Raji (cell line): ENCODE data around the gene RRM2.

Experiments used
- POLR2A ChIP-seq: IDR thresholded peaks from 2 replicates; pipeline ENCODE4 v1.6.1; 2011; ENCODE audit warnings: low read depth, low read length, control low read depth; ENCODE audit not compliant: insufficient read depth

RRM2 gene

DNA sequence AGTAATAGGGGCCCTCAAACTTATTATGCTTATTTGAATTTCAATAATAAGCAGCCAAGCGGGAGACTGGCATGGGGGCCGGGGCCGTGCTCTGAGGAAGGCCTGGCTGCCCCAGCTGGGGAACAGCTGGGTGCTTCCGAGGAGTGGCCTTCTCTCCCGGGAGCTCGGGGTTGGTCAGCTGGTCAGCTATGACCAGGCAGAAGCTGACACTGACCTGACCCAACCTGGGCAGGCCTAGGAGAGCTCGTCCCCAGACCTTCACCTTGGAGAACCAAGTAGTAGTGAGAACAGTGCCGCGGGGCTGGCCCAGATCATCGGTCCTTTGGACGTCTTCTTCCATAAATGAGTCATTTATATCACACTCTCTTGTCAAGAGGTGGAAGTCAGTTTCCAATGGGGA lies 36.1 kb downstream of the RRM2 start:
- no peak for TF ChIP-seq POLR2A

DNA sequence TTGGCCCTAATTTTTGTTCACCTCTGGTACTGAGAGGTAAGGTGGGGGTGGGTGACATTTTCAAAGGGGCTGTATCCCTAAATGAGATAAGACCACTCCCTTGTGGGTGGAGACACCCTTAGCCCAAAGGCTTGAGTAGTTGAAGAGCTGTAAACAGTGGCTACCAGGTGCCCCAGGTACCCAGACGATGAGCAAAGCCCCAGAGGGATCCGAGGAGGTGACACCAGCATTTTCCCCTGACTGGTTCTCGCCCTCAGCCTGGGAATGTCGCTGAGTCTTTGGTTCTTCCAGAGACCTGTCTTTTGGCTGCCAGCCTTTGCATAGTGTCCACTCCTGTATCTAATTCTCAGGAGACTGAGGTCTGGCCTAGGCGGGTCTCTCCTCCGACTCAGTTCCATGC lies 36.5 kb downstream of the RRM2 start:
- no peak for TF ChIP-seq POLR2A

DNA sequence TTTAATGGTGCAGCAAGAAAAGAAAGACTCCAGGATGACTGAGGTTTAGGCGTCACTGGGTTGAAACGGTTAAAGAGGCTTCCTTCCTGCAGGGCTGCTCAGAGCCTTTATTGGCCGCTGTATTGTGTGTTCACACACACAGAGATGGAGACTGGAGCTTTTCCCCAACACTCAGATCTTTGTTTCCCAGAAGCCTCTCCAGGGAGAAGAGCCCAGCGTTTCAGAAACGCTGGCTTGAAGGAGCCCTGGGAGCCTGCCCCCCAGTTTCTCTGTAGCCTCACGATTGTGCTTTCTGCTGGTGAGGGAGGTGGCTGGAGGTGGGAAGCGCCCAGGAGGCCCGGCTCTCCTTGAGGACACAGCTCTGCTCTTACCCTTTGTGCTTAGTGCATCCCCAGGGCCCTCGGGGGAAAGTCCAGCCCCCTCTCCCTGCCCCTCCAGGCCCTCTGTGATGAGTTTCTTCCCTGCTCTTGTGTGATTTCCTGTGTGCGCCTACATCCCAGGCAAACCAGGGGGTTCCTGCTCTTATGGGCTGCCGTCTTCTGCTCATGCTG lies 37.1 kb downstream of the RRM2 start:
- TF ChIP-seq POLR2A, result no peak

DNA sequence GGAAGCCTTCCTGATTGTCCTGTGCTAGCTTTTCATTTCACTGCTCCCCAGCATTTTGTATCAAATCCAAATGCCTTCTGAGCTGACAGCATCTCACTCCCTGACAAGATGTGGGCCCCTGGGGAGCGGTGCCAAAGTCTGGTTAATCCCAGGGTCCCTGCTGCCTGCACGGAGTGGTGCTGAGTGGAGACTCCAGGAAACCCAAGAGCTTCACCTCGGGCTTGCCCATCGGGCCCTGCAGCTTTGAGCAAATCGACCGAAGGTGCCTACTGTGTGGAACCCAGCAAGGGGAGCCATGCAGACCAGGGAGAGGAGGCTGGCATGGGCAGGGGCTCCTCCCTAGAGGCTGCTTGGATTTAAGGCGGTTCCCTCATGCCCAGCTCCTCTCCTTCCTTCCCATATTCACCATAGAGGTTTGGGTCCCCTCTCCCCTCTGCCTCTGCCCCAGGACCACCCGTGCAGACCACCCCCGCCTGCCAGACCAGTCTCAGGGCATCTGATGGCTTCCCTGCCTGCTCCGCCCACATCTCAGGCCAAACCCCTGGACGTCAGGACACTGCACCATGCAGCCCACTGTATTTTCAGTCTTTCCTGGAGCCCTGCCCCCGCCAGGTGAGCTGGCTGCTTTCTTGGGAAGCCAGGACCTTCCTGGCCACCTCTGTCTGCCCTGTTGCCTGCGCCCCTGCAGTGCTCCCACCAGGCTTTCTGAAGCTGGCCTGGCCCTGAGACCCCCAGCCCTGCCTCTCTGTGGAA lies 37.8 kb downstream of the RRM2 start:
- TF ChIP-seq POLR2A, result no peak

DNA sequence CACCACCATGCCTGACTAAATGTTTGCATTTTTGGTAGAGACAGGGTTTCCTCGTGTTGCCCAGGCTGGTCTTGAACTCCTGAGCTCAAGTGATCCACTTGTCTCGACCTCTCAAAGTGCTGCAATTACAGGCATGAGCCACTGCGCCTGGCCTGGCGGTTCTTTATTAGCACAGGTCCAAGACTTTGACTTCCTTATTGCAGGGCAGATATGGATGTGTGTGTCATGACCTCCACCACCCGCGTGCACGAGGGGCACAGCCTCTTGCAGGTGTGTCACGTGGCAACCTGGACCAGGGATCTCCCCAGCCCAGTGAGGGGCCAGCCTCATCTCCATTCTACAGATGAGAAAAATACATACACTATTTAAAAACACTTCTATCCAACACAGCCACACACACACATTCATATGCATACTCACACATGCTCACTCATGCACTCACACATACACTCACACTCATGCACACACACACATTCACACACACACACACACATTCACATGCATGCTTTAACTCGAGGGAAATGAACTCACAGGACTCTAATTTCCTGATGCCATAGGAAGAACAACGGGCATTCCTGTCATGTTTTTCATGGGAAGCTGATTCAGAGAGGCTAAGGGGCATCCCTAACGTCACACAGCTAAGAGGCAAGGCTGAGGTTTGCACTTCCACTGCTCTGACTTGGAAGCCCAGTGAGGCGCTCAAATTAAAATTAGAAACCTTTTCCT lies 38.8 kb downstream of the RRM2 start:
- TF ChIP-seq POLR2A, result no peak

DNA sequence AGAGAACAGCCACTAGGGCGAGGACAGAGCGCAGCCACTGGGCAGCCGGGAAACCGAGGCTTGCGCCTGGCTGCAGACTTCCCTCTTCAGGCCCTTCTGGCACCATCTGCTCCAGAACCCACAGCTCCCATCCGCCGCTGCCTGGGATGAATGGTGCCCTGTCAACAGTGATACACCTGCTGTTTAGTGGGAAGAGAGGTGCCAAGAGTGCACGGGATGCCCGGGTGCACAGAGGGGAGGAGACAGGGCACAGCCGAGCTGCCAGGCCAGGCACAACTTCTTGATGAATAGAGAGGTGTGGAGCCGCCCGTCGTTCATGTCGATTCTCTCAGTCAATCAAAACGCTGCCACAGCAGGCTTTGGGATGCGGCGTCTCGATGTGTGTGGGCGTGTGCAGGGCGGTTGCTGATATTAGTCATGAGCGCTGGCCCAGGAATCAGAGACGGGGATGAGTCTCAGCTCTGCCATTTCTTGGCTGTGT lies 39.5 kb downstream of the RRM2 start:
- TF ChIP-seq POLR2A, result no peak

DNA sequence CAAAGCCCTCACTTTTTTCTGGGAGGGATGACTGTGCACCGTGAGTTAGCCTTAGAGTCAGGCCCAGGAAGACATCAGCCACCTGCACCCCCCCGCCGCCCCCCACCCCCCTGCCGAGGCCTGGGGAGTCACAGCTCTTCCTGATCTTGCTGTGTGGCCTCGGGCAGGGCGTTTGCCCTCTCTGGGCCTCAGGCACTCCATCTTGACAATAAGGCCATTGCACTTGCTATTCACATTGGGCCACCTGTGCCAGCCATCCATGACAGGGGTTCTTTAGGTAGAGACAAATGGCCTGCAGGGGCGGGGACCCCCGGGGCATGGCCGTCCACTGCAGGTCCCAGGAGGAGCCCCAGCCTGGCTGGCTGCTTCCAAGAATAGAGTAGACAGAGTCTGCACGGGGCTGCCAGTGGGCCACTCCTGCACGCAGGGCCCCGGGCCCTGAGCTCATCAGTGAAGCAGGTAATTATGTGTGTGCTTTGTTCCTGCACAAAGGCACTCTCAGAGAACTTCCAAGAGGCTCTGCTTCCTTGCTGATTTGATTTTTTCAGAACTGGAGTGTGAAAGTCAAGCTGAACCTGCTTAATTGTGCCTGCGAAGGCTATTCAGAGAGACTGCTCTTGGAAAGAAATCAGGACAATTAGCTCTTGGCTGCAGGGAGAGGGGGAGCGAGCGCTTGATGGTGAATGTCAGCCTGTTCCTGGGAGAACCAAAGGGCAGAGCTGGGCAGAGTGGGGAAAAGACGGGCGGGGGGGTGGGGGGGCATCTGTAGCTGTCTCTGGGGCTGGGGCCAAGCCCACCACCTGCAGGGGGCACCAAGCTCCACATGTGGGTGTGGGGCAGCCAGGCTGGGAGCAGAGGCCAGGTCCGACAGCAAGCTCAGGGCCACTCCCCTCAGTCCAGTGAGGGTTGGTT lies 40.3 kb downstream of the RRM2 start:
- TF ChIP-seq POLR2A, result no peak

DNA sequence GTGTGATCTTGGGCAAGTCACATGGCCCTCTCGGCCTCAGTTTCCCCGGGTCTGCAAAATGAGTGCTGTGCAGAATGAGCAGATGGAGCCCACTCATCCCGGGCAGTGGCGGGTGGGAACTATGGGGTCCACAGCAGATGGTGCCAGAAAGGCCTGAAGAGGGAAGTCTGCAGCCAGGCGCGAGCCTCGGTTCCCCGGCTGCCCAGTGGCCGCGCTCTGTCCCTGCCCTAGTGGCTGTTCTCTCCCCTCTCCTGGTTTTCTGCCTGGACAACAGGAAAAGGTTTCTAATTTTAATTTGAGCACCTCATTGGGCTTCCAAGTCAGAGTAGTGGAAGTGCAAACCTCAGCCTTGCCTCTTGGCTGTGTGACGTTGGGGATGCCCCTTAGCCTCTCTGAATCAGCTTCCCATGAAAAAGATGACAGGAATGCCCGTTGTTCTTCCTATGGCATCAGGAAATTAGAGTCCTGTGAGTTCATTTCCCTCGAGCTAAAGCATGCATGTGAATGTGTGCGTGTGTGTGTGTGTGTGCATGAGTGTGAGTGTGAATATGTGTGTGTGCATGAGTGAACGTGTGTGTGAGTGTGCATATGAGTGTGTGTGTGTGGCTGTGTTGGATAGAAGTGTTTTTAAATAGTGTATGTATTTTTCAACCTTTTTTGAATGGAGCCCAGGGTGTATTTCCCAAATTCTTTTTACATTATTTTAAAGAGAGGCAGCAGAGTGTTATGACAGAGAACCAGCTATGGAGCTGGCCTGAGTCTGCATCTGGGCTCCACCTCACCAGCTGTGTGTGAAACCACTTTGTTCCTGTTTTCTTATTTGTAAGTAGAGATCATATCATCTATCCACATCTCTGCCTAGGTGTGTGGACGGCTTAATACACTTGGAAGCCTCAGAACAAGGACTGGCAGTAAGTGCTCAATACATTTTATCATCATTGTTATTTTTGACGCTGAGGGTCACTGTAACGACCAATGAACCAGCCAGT lies 41.3 kb downstream of the RRM2 start:
- no peak for TF ChIP-seq POLR2A

DNA sequence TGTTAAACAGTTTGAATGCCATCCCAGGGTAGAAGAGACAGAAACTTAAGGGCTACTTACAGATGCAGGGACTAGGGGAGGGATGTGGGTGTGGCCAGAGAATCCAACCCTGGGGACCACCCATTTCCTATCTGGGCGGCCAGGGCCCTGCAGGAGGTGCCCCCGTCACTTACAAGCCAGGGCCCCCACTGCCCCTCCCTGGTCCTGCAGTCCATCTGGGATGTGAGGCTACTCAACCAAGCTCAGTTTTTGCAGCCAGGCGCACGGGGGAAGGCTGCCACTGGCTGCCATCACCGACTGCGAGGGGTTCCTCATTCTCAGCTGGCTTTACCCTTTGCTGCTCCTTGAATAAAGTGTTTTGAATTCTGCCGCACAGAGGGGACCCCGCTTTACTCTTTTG lies 42.1 kb downstream of the RRM2 start:
- no peak for TF ChIP-seq POLR2A

DNA sequence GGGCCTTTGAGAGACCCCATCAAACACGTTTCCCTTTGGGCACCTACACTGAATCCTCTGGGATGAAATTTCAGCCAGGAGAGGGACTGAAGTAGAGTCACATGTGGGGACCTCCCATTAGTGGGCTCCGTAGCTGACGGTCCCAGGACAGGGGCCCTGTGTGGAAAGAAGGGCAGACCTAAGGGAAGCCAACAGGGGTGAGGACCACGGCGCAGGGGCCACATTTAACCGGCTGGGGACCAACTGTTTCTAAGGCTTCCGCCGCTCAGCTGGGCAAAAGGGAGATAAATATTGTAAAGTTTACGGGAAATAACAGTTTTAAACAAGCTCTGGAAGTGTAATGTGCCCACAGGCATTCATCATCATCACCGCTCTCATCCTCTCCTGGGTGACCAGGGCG lies 42.7 kb downstream of the RRM2 start:
- no peak for TF ChIP-seq POLR2A

DNA sequence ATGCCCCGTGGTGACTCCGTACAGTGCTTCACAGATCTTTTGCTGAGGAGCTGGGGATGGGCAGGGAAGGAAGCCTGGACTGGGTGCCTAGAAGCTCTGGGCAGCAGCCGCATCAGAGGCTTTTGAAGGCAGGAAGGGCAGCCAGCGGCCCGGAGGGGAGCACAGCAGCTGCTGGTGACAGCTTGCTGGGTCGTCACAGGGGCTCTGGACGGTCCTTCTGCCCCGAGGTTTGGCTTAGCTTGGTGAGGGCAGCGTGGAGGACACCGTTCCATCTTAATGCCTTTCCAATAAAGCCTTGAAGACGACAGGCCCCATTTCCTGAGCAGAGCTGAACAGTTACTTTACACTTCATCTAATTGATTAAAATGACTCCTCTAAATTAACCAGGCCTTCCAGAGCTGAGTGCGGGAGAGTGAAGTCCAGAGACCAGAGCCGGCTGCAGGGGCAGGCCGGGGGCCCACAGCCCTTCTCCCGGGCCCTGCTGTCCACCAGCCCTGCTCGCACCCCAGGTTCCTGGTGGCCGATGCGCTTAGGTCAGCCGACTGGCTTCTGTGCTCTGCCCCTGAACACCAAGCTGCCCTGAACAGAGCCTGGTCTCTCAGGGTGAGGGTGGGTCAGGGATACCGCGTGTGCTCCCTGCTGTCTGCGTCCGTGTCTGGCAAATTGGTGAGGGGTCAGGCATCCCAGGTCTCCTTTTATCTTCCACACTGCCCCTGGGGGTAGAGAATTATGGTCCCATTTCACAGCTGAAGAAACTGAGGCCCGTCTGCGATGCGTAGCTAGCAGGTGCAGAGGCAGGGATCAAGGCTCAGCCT lies 43.5 kb downstream of the RRM2 start:
- no peak for TF ChIP-seq POLR2A

DNA sequence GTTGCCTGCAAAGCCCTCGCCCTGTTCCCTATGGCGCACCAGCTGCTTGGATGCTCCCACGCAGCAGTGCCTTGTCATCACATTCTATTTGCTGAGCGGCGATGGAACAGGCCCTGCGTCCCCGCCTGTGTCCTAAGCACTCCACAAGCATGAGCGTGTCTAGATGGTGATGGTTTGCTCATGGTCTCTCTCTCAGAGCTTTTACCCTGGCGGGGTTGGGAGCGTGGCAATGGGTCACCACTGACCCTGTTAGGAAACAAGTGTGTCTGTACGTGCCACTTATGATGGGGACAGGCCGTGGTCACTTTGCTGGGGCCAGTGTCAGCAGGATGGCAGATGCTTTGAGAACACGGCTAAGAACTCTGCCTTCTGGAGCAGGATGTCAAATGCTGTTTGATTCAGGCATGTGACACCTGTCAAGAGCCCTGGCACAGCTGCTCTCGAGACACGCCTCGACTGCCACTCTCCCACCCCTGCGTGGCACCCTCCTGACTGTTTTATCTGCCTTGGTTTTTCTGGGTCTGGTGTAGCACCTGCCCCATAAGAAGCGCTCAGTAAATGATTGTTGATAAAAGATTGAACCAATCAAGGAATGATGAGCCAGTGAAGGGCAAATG lies 44.2 kb downstream of the RRM2 start:
- TF ChIP-seq POLR2A, result no peak

DNA sequence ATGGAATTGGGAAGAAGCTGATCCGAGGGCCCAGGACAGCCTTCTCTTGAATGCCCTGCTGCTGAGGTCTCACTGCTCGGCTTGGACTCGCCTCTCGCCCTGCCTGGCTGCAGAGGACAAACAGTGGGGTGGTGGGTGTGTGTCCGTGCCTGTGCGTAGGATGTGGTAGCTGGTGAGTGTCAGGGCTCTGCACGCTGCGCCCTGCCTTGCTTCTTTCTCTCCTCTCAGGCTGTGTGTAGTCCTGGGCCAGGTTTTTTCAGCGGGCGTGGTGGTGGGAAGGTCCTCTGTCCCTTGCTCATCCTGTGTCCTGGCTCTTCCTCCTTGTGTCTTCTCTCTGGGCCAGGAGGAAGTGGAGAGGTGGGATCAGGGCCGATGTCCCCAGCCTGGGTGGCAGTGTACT lies 44.8 kb downstream of the RRM2 start:
- no peak for TF ChIP-seq POLR2A
